Retinal pigment epithelial cell (primary cell): ENCODE measurements around the gene DGKI.
A peak's percentile ranks its signal among the peaks of the same experiment; 100 is the strongest.

Experiments
- DNase-seq: peaks from one replicate; pipeline ENCODE4 v3.0.0-alpha.2; 2010; ENCODE audit warnings: low read depth
- H3K4me3 ChIP-seq: 2 replicates; pipeline ENCODE4 v1.5.1; 2011; ENCODE audit warnings: mild to moderate bottlenecking, low read length, control low read depth, moderate library complexity
- TF ChIP-seq, protein P1 (sequence below): conservative IDR thresholded peaks from 2 replicates; pipeline ENCODE4 v1.5.1; 2011; ENCODE audit warnings: low read depth, low read length, control low read depth, inconsistent platforms

Gene DGKI

DNA sequence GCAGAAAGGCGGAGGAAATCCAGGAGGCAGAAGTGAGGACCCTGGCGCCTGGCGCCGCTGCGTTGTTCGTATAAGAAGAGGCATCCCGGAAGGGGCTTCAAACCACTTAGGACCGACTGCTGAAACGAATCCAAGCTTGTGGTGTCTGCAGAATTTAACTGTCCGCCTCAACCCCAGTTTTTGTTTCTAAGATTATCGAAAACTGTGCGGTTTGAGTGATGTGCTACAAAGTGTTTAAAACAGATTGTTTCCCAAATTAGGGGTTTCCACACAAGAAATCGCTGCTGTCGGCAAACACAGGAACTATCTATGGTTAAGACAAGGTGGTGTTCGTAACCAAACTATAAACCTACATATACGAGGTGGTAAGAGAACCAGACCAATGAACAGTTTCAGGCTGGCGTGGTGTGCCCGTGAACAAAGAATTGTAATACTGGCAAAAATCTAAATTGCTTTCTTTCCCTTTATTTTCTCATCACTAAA is 835 bp upstream of the DGKI start:
- peak overlapping the region; percentile 42 for H3K4me3 ChIP-seq
- DNase-seq = no peak
- TF ChIP-seq, protein P1, sequence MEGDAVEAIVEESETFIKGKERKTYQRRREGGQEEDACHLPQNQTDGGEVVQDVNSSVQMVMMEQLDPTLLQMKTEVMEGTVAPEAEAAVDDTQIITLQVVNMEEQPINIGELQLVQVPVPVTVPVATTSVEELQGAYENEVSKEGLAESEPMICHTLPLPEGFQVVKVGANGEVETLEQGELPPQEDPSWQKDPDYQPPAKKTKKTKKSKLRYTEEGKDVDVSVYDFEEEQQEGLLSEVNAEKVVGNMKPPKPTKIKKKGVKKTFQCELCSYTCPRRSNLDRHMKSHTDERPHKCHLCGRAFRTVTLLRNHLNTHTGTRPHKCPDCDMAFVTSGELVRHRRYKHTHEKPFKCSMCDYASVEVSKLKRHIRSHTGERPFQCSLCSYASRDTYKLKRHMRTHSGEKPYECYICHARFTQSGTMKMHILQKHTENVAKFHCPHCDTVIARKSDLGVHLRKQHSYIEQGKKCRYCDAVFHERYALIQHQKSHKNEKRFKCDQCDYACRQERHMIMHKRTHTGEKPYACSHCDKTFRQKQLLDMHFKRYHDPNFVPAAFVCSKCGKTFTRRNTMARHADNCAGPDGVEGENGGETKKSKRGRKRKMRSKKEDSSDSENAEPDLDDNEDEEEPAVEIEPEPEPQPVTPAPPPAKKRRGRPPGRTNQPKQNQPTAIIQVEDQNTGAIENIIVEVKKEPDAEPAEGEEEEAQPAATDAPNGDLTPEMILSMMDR = no peak

- H3K4me3 ChIP-seq = peak overlapping the region; percentile 44
- TF ChIP-seq, protein P1 = no peak
- no peak for DNase-seq
Measured at GRCh38 chr7:137846549-137846826, 286 bp downstream of the DGKI start.

- TF ChIP-seq, protein P1 = no peak
Measured at GRCh38 chr7:137844677-137845425, 1.9 kb downstream of the DGKI start.

DNA sequence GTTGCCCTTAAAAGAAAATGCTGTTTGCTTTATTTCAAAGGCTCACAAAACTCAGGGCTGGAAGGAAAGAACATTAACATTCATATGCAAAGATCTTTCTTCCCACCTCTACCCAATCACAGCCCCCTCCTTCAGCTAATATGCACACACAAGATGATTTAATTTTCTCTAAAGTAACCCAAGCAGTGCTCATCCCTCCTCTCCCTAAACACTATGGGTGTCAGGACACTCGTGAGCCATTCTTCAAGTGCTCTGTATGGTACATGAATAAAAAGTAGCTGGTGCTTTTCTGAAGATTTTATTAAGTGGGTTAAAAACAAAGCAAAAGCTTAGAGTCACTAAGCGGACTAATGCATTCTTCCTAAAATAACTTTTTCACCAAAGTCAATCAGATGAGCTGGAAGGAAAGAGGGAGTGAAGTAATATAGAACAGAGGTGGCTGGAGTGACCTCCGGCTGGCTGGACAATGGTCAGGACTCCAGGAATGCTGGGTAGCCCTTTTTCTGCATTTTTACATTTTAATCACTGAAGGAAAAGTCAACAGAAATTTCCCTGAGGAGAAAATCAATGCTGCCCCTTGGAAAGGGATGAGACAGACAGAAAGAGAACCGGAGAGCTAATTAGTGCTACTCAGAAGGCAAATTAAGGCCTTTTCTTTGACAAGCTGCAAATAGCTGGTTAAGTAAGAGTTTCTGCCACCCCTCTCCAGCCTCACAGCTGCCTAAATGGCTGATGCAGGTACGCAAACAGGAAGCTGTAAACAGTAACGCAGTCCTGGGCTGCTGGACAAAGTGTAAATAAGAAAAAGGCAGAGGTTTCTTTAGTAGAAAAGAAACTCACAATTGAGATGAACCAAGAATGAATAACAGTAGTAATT is 6.6 kb downstream of the DGKI start:
- H3K4me3 ChIP-seq = no peak overlapping the region
- TF ChIP-seq, protein P1 = no peak
- DNase-seq = no peak

More at GRCh38 chr7:137844677-137845425, 1.9 kb downstream of the DGKI start:
- DNase-seq = no peak
- H3K4me3 ChIP-seq = no peak overlapping the region

DNA sequence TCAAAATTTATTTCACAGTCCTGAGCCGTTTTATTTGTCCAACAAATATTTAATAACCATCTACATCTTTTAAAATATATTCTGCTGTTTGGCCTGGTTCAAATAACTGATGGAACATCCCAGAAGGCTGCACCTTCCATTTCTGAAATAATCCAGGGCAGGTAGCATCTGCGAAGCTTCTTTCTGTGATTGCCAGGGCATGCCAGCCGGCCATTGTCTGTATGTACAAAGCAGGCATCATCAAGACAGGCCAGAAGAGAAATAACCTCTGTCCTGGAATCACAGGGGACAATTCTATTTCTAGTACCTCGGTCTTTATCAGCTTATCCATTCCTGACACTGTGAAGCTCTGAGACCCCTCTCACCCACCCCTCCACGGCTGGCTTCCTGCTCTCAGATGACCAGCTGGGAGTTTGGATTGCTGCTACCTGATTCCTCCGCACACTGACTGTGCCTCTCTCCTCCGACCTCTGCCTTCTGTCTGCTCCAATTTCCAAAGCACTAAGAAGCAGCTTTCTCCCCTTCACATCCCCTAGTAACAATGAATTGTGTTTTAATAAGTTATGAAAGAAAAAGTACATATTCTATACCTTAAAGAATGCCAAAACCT is 8.0 kb downstream of the DGKI start:
- no peak for DNase-seq
- no peak overlapping the region for H3K4me3 ChIP-seq
- TF ChIP-seq, protein P1 = no peak

- H3K4me3 ChIP-seq = no peak overlapping the region
- TF ChIP-seq, protein P1 = no peak
- DNase-seq = no peak
Measured at GRCh38 chr7:137836541-137836940, 10.2 kb downstream of the DGKI start.
